AG04450 (cell line): ENCODE measurements around the gene FMC1. TPM values are rescaled to one million over a fixed set of nuclear protein-coding genes. Genes with fewer than 3 reads are reported as not detected.
"Not testable (repeated sequence)": the region's sequence is repeated elsewhere in the genome, so short reads cannot be mapped to it uniquely, and the experiment has no call there.

ENCODE experiments used
- CTCF ChIA-PET: fragments of 300-600, 350-600 bp; formaldehyde crosslinking; extraction: SDS; loops from one replicate; lab custom pipeline; 2022; ENCODE audit warnings: antibody characterized with exemption, inconsistent platforms; lab: Charles Lee
- POLR2A ChIA-PET: fragments of 350-600 bp; formaldehyde crosslinking; extraction: SDS; loops from one replicate; lab custom pipeline; 2021; ENCODE audit warnings: antibody characterized with exemption, inconsistent platforms; lab: Yijun Ruan, JAX
- DNase-seq: peaks from one replicate; pipeline ENCODE4 v3.0.0-alpha.2; 2011; ENCODE audit warnings: low read depth, low spot score
- H3K27ac ChIP-seq: one replicate; pipeline ENCODE4 v1.5.1; 2012; ENCODE audit warnings: low read depth, low read length, control low read depth
- H3K27me3 ChIP-seq: one replicate; pipeline ENCODE4 v1.6.0; 2012; ENCODE audit warnings: low read length; ENCODE audit not compliant: control insufficient read depth, insufficient read depth
- H3K4me3 ChIP-seq: 2 replicates; pipeline ENCODE4 v1.5.1; 2011; ENCODE audit warnings: mild to moderate bottlenecking, low read depth, low read length, control low read depth
- H3K9me3 ChIP-seq: 2 replicates; pipeline ENCODE4 v1.5.1; 2012; ENCODE audit warnings: low read length; ENCODE audit not compliant: control insufficient read depth, insufficient read depth
- polyA plus RNA-seq: library from polyadenylated mRNA; depleted of rRNA; stranded (reverse); fragments of >200 nt; gene quantifications from 2 replicates; pipeline ENCODE4 v1.2.3, GENCODE V29; 2011
- TF ChIP-seq, protein P1 (sequence below): IDR thresholded peaks from 2 replicates; pipeline ENCODE4 v1.5.1; 2011; ENCODE audit warnings: low read depth, low read length, control low read depth, inconsistent platforms

FMC1 gene
- polyA plus RNA-seq, 1 experiment, result 8.8 TPM

DNA sequence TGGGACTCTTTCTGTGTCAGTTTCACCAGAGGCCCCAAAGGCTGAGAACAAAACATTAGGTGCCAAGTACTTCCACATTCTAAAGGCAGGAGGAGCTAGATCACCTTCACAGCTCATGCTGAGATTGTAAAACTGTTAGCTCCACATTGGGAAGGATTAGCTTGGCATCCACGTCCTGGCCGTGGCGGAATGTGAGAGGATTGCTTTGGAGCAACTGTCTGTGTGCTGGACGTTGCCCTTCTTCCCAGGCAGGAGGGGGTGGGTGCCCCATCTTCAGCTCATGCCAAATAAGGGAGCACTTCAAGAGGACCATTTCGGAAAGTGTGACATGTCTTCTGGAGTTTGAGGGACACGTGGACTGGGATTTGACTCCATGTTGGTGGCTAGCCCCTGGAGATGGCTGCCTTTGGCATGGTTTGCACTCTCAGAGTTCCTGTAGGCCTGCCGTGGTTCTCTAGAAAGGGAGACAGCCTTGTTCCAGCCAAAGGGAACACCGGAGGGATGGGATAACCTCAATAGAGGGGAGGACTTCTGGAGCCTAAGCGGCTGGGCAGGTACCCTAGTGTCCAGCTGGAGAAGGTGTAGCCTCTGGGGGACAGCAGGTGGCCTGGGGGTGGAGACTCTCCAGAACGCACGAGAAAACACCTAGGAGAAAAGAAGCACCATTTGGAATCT is 19.9 kb upstream of the FMC1 start:
- H3K27me3 ChIP-seq, result no peaks in the 10 kb centered on the region
- H3K27ac ChIP-seq, result no peak overlapping the region
- DNase-seq, result no peak
- H3K9me3 ChIP-seq, result no peaks in the 10 kb centered on the region
- no peak overlapping the region for H3K4me3 ChIP-seq
- TF ChIP-seq, protein P1, sequence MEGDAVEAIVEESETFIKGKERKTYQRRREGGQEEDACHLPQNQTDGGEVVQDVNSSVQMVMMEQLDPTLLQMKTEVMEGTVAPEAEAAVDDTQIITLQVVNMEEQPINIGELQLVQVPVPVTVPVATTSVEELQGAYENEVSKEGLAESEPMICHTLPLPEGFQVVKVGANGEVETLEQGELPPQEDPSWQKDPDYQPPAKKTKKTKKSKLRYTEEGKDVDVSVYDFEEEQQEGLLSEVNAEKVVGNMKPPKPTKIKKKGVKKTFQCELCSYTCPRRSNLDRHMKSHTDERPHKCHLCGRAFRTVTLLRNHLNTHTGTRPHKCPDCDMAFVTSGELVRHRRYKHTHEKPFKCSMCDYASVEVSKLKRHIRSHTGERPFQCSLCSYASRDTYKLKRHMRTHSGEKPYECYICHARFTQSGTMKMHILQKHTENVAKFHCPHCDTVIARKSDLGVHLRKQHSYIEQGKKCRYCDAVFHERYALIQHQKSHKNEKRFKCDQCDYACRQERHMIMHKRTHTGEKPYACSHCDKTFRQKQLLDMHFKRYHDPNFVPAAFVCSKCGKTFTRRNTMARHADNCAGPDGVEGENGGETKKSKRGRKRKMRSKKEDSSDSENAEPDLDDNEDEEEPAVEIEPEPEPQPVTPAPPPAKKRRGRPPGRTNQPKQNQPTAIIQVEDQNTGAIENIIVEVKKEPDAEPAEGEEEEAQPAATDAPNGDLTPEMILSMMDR, result peak; percentile 46
- POLR2A ChIA-PET, result no interaction called here
- CTCF ChIA-PET, result interaction anchor here (0.5 to 1.8 kb wide), 3 partner anchors 19 to 186 kb away, joined by 3 to 5 read pairs (median 4); no protein-coding TSS in a partner anchor

DNA sequence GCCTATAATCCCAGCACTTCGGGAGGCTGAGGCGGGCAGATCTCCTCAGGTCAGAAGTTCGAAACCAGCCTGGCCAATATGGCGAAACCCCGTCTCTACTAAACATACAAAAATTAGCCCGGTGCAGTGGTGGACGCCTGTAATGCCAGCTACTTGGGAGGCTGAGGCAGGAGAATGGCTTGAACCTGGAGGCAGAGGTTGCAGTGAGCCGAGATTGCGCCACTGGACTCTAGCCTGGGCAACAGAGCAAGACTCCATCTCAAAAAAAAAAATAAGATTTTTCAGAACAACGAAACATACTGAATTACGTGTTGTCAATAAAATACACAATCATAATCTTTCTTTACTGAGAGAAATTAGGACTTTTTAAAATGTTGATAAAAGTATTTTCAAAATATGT is 16.4 kb upstream of the FMC1 start:
- H3K4me3 ChIP-seq, CTCF ChIA-PET, H3K27ac ChIP-seq, POLR2A ChIA-PET, H3K9me3 ChIP-seq, H3K27me3 ChIP-seq, DNase-seq: not testable (repeated sequence)

DNA sequence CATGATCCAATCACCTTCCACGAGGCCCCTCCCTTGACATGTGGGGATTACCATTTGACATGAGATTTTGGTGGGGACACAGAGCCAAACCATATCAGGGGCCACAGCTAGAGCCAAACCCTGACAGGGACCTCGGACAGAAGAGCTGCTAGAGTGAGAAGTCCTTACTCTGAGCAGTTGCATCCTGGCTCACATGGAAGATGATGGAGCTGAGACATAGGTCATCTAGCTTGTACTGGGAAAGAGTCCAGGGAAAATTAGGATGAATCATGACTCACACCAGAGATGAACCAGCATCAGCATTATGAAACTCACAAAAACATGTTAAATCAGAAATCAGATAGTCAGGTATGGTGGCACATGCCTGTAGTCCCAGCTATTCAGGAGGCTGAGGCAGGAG is 12.8 kb upstream of the FMC1 start:
- ChIA-PET POLR2A (no interaction called here), CTCF (interaction anchor here (1.1 kb wide), 1 partner anchor 12 kb away, joined by 11 read pairs; no protein-coding TSS in a partner anchor)
- peak; percentile 67 for DNase-seq
- TF ChIP-seq, protein P1, result no peak
- no peaks in the 10 kb centered on the region for H3K27me3 ChIP-seq
- H3K4me3 ChIP-seq, result no peak overlapping the region
- no peak overlapping the region for H3K27ac ChIP-seq
- H3K9me3 ChIP-seq, result no peaks in the 10 kb centered on the region

DNA sequence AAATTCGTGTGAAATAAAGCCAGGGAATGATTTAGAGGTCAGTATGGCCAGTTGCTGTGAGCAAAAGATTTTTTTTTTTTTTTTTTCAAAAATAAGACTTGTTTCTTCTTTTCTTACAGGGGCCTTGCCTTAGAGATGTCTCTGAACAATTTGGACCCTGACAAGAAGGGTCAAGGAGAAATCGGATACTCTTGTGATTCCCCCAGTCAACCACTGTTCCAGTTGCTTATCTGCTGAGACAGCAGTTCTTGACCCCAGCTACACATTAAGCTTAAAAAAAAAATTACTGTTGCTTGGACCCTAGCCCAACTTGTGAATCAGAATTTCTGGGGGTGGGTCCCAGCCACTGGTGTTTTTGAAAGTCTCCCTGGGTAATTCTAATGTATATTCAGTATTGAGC is 12.0 kb upstream of the FMC1 start:
- TF ChIP-seq, protein P1, result no peak
- H3K9me3 ChIP-seq, result no peaks in the 10 kb centered on the region
- CTCF ChIA-PET, result interaction anchor here (1.2 kb wide), 1 partner anchor 11 kb away, joined by 5 read pairs; no protein-coding TSS in a partner anchor
- no peak overlapping the region for H3K4me3 ChIP-seq
- no peak for DNase-seq
- H3K27me3 ChIP-seq, result no peaks in the 10 kb centered on the region
- H3K27ac ChIP-seq, result no peak overlapping the region
- POLR2A ChIA-PET, result no interaction called here

DNA sequence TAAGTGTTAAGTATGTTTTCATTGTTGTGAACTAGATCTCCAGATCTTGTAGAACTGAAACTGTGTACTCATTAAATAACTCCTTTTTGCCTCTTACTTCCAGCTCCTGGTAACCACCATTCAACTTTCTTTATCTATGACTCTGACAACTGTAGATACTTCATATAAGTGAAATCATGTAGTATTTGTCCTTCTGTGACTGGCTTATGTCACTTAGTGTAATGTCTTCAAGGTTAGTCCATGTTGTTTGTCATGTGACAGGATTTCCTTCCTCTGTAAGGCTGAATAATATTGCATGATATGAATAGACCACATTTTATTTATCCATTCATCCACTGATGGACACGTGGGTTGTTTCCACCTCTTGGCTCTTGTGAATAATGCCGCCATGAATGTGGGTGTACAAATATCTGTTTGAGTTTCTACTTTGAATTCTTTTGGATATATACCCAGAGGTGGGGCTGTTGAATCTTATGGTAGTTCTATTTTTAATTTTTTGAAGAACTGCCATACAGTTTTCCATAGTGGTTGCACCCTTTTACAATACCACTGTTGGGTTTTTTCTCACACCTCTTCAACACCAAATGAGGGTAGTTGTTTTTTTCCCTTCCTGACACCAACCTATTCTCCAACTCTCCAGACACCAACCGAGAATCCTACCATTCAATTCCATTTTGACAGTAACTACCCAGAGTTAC is 10.7 kb upstream of the FMC1 start:
- ChIA-PET CTCF (interaction anchor here (1.3 kb wide), 1 partner anchor 10 kb away, joined by 3 read pairs; no protein-coding TSS in a partner anchor), POLR2A (no interaction called here)
- no peaks in the 10 kb centered on the region for H3K9me3 ChIP-seq
- H3K27ac ChIP-seq, result no peak overlapping the region
- TF ChIP-seq, protein P1, result no peak
- no peak for DNase-seq
- H3K27me3 ChIP-seq, result no peaks in the 10 kb centered on the region
- no peak overlapping the region for H3K4me3 ChIP-seq
